GM12878 (cell line): Measurements from ENCODE around the gene RPL37A. TPM values are rescaled to one million over a fixed set of nuclear protein-coding genes. Genes with fewer than 3 reads are reported as not detected.

Source experiments
- ATAC-seq: fragments of 200-7000 bp; cut with Tn5 transposase; 3 replicates; pipeline ENCODE4 v1.9.1; 2020; ENCODE audit warnings: mild to moderate bottlenecking, moderate library complexity
- BruUV-seq: library from RNA; stranded (reverse); fragments of 400-500 nt; replicated peaks from 2 replicates; lab custom pipeline; 2021; lab: Mats Ljungman, UMichigan
- CTCF ChIA-PET: fragments of 300-600 bp; sonication (Branson Sonifier 250); formaldehyde crosslinking; extraction: SDS; loops from one replicate; lab custom pipeline; 2021; ENCODE audit warnings: inconsistent platforms; lab: Yijun Ruan, JAX
- POLR2A ChIA-PET: fragments of 350-600 bp; formaldehyde crosslinking; extraction: SDS; loops from one replicate; lab custom pipeline; 2021; ENCODE audit warnings: inconsistent platforms; lab: Charles Lee
- RAD21 ChIA-PET: fragments of 300-600 bp; sonication (Branson Sonifier 250); formaldehyde crosslinking; loops from one replicate; lab custom pipeline; 2023; ENCODE audit warnings: antibody characterized with exemption; ENCODE audit not compliant: unreplicated experiment; lab: Charles Lee
- SMC1A ChIA-PET: fragments of 300-600 bp; sonication (Branson Sonifier 250); formaldehyde crosslinking; loops from one replicate; lab custom pipeline; 2023; ENCODE audit not compliant: unreplicated experiment, uncharacterized antibody; lab: Charles Lee
- DNase-seq: peaks from one replicate; pipeline ENCODE4 v3.0.0-alpha.2; 2011; ENCODE audit warnings: low read depth, low spot score
- FAIRE-seq: peaks from 3 replicates; lab custom pipeline; 2011; peaks lifted over from hg19 to GRCh38; lab: Jason Lieb, UNC
- H2AFZ ChIP-seq: 2 replicates; pipeline ENCODE4 v1.6.0; 2011; ENCODE audit warnings: low read depth, low read length, control low read depth; ENCODE audit not compliant: control insufficient read depth
- H3K27ac ChIP-seq: 2 replicates; pipeline ENCODE4 v1.5.1; 2011; ENCODE audit warnings: control low read depth; ENCODE audit not compliant: control insufficient read depth, insufficient read depth
- H3K27me3 ChIP-seq, 2 experiments: replicated peaks in 1 of 2; 2 replicates each; pipeline versions ENCODE4 v1.6.0 to v1.6.1; 2011; ENCODE audit warnings: low read length in 1 of 2; ENCODE audit not compliant: control insufficient read depth in 2 of 2, insufficient read depth in 2 of 2
- H3K36me3 ChIP-seq, 2 experiments: 2 replicates each; pipeline ENCODE4 v1.5.1; 2011; ENCODE audit warnings: low read length in 1 of 2; ENCODE audit not compliant: control insufficient read depth in 2 of 2, insufficient read depth in 2 of 2
- H3K4me1 ChIP-seq: 2 replicates; pipeline ENCODE4 v1.6.1; 2011; ENCODE audit warnings: mild to moderate bottlenecking, low read length, moderate library complexity, mixed read lengths; ENCODE audit not compliant: control insufficient read depth, insufficient read depth
- H3K4me2 ChIP-seq: 2 replicates; pipeline ENCODE4 v1.6.0; 2011; ENCODE audit warnings: control low read depth; ENCODE audit not compliant: control insufficient read depth, insufficient read depth
- H3K4me3 ChIP-seq: fragments of 200-600 bp; sonication (generic); 2 replicates; pipeline ENCODE4 v1.5.1; 2016
- H3K79me2 ChIP-seq: 2 replicates; pipeline ENCODE4 v1.6.0; 2011; ENCODE audit warnings: low read length; ENCODE audit not compliant: control insufficient read depth, insufficient read depth
- H3K9ac ChIP-seq: 2 replicates; pipeline ENCODE4 v1.8.0; 2011; ENCODE audit warnings: low read length, control low read depth, mixed read lengths; ENCODE audit not compliant: control insufficient read depth, insufficient read depth
- H3K9me3 ChIP-seq: replicated peaks from 3 replicates; pipeline ENCODE4 v1.5.1; 2011; ENCODE audit warnings: mild to moderate bottlenecking, low read length; ENCODE audit not compliant: control insufficient read depth, insufficient read depth
- H4K20me1 ChIP-seq: 2 replicates; pipeline ENCODE4 v1.6.0; 2011; ENCODE audit not compliant: control insufficient read depth, insufficient read depth
- CREB1 ChIP-seq: IDR thresholded peaks from 2 replicates; pipeline ENCODE4 v1.6.1; 2012; ENCODE audit warnings: low read depth, mild to moderate bottlenecking, inconsistent platforms
- RAD21 ChIP-seq: IDR thresholded peaks from 2 replicates; pipeline ENCODE4 v1.6.1; 2011; ENCODE audit warnings: mild to moderate bottlenecking, low read depth, low read length, moderate library complexity; ENCODE audit not compliant: insufficient read depth
- TARDBP ChIP-seq: IDR thresholded peaks from 2 replicates; pipeline ENCODE4 v1.6.1; 2016; ENCODE audit warnings: borderline replicate concordance
- TCF7 ChIP-seq: IDR thresholded peaks from 2 replicates; pipeline ENCODE4 v1.6.1; 2014; ENCODE audit warnings: antibody characterized with exemption, borderline replicate concordance
- WGBS: methylation state at CpG from one replicate; pipeline ENCODE4 v1.1.6; 2016; ENCODE audit warnings: low lambda C conversion rate; ENCODE audit not compliant: insufficient replicate concordance, insufficient coverage; ENCODE audit errors: missing lambda C conversion rate; 5-methylcytosine and 5-hydroxymethylcytosine counted together
- in situ Hi-C: fragments of 300-500 bp; cut with MboI; formaldehyde crosslinking; loops from 9 replicates; pipeline ENCODE4 v1.14.3; 2018; ENCODE audit warnings: mixed read lengths
- intact Hi-C: fragments of 100-400 bp; cut with micrococcal nuclease; formaldehyde crosslinking; loops from one replicate; pipeline ENCODE4 v1.14.2; 2022; ENCODE audit not compliant: unreplicated experiment
- polyA plus RNA-seq, 11 experiments: library from polyadenylated mRNA; depleted of rRNA in 4 of 11; unstranded in 6 of 11; stranded (reverse) in 5 of 11; fragments of >200 nt; fragmentation: Nextera tagmentation in 4 of 11; fragmentation: Illumina TruSeq in 1 of 11; extraction: Ambion mirVana in 4 of 11; extraction: Trizol in 1 of 11; gene quantifications; 1 replicate in 1 of 11; 2 replicates in 10 of 11; pipeline versions ENCODE4 v1.2.1 to v1.2.3, GENCODE V29; 2011 to 2016; ENCODE audit warnings: inconsistent platforms in 2 of 11, missing spikeins in 2 of 11, low read depth in 1 of 11
- total RNA-seq, 4 experiments: library from RNA; depleted of rRNA in 3 of 4; stranded (reverse); fragments of >200 nt in 3 of 4; fragmentation: Illumina TruSeq in 1 of 4; extraction: Trizol in 1 of 4; gene quantifications; 2 replicates each; pipeline versions ENCODE4 v1.2.1 to v1.2.3, GENCODE V29; 2013 to 2021
- TF ChIP-seq, protein P1 (sequence below): IDR thresholded peaks from 2 replicates; pipeline ENCODE4 v1.6.1; 2012; ENCODE audit warnings: low read depth, low read length, improper control_type of control experiment
- TF ChIP-seq, protein P2 (sequence below): IDR thresholded peaks from 2 replicates; pipeline ENCODE4 v1.6.1; 2011; ENCODE audit warnings: low read depth, low read length, improper control_type of control experiment, borderline replicate concordance

Gene RPL37A
- total and polyA plus RNA-seq, 10 of the 15 experiments (the other 5 are each of a cell fraction or from before 2014, with no cell fraction given) = 2,847 to 6,854 (median 5,110) TPM

DNA sequence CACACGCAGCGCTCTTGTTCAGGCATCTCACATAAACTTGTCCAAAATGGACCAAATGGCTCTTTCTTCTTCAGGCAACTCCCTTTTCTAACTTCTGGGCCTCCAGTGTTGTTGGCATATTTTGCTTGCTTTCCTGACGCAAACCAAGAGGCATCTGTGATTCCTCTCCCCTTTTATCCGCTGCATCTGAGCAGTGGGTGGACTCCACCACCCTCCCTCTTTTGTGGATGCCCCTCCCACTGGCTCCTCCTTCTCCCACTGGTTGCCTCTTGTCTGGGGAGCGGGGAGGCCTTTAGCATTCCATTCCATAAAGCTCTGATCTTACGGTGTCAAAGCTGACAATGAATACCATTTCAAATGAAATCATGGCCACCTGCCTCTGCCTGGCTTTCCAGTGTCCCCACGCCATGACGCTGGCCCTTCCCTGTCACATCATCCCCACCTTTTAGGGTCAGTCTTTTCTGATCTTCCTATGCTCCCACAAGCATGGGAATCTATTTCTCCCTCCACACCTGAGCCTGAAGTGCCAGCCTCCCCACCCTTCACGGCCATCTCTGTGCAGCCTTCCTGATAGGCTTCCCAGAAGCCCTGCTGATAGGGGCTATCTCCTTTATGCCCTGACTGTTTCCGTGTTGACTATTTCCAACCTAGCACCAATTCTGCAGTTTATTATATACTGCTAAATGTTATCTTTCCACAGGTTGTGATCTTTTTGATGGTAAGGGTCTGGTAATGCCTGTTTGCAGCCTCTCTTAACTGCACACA lies 51.5 kb downstream of the RPL37A start:
- H2AFZ ChIP-seq = no peak overlapping the region
- H3K9ac ChIP-seq = no peak overlapping the region
- no peaks in the 10 kb centered on the region for H3K36me3 ChIP-seq
- ChIA-PET CTCF (no interaction called here), RAD21 (no interaction called here), SMC1A (no interaction called here), POLR2A (no interaction called here)
- TF ChIP-seq, protein P1, sequence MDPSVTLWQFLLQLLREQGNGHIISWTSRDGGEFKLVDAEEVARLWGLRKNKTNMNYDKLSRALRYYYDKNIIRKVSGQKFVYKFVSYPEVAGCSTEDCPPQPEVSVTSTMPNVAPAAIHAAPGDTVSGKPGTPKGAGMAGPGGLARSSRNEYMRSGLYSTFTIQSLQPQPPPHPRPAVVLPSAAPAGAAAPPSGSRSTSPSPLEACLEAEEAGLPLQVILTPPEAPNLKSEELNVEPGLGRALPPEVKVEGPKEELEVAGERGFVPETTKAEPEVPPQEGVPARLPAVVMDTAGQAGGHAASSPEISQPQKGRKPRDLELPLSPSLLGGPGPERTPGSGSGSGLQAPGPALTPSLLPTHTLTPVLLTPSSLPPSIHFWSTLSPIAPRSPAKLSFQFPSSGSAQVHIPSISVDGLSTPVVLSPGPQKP = no peak
- TF ChIP-seq RAD21 (no peak), CREB1 (no peak), TCF7 (no peak), TARDBP (no peak)
- TF ChIP-seq, protein P2, sequence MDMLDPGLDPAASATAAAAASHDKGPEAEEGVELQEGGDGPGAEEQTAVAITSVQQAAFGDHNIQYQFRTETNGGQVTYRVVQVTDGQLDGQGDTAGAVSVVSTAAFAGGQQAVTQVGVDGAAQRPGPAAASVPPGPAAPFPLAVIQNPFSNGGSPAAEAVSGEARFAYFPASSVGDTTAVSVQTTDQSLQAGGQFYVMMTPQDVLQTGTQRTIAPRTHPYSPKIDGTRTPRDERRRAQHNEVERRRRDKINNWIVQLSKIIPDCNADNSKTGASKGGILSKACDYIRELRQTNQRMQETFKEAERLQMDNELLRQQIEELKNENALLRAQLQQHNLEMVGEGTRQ = no peak
- FAIRE-seq = no peak
- no peak for ATAC-seq
- WGBS = 54% methylated on average over 10 of the region's 10 CpGs
- H3K4me1 ChIP-seq = no peaks in the 10 kb centered on the region
- H3K4me3 ChIP-seq = no peak overlapping the region
- H3K4me2 ChIP-seq = no peak overlapping the region
- H4K20me1 ChIP-seq = no peaks in the 10 kb centered on the region
- no peak overlapping the region for H3K27ac ChIP-seq
- no peaks in the 10 kb centered on the region; the same call in 2 of the 3 replicates for H3K9me3 ChIP-seq
- no TSS peak for BruUV-seq
- in situ Hi-C loops = no loop called here
- H3K27me3 ChIP-seq = no peaks in the 10 kb centered on the region; a peak in 1 of 4 replicates
- intact Hi-C loops = no loop called here
- DNase-seq = no peak
- H3K79me2 ChIP-seq = no peaks in the 10 kb centered on the region
